GM19239 (cell line): ENCODE results near the gene SPAG6.
A peak's percentile ranks its signal among the peaks of the same experiment; 100 is the strongest.
"Not testable (repeated sequence)": the region's sequence is repeated elsewhere in the genome, so short reads cannot be mapped to it uniquely, and the experiment has no call there.

Experiments
- DNase-seq: peaks from one replicate; pipeline ENCODE4 v3.0.0; 2011; ENCODE audit warnings: low spot score; ENCODE audit not compliant: insufficient read length
- FAIRE-seq: peaks from 2 replicates; lab custom pipeline; 2011; peaks lifted over from hg19 to GRCh38; lab: Jason Lieb, UNC

The SPAG6 gene

DNA sequence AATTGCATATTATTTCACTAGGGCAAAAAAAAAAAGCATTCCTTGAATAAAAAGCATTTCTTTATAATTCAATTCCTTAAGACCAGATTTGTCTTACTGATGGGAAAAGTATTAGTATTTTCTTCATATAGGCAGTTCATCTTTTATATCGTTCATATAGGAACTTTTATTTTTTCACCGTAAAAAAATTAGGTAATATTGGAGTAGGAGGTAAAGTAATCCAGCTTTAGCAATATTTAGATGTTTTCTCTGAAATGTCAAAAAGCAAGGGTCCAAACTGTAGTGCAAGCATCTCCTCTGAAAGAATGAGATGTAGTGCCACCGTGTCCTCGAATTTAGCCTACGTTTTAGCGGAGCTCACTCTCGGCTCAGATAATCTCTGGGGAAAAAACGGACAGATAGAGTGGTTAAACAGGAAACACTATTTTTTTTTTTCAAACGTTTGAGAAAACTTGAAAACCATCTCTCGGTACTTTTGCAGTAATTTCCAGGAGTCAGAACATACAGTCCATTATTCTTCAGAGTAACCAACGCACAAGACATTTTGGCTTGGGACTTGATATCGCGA, 5.5 kb upstream of the SPAG6 start:
- no peak for FAIRE-seq
- DNase-seq: no peak

- FAIRE-seq: peak; percentile 85
- peak; percentile 67 for DNase-seq
Measured at GRCh38 chr10:22340329-22341189, 4.7 kb upstream of the SPAG6 start.

DNA sequence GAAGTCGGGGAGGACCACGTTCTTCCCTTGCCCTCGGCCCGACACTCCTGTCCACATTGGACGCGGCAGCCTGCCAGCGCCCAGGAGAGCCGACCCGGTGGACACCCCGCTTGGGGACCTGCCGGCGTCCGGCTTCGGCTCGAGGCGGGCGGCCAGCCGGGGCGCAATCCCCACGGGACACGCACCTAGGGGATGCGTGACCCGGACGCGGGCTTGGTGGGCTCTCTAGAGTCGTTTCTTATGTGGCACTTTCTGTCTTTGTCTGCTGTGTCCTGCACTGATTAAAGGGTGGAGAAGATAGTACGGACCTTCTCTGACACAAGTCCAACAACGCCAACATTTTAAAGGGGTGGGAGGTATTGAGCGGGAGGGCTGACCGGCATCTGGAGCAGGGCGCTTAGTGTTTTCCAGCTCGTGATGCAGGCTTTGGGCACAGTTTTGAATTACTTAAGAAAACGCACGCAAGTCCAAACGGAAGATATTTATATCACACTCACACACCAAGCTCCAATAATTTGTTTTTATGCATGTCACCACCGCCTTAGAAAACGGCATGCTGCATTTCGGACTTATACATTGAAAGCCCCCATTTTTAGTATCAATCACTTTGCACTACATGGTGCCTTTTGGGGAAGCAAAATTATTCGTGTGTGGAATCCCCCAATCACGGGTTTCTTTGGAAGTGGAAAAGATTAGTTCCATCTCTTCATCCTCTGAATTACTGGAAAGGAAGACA, 3.9 kb upstream of the SPAG6 start:
- FAIRE-seq: peak; percentile 74
- no peak for DNase-seq

- DNase-seq: no peak
- peak; percentile 51 for FAIRE-seq
Measured at GRCh38 chr10:22341926-22342196, 3.4 kb upstream of the SPAG6 start.

- FAIRE-seq: peak; percentile 70
- no peak for DNase-seq
Measured at GRCh38 chr10:22342421-22342820, 2.9 kb upstream of the SPAG6 start.

DNA sequence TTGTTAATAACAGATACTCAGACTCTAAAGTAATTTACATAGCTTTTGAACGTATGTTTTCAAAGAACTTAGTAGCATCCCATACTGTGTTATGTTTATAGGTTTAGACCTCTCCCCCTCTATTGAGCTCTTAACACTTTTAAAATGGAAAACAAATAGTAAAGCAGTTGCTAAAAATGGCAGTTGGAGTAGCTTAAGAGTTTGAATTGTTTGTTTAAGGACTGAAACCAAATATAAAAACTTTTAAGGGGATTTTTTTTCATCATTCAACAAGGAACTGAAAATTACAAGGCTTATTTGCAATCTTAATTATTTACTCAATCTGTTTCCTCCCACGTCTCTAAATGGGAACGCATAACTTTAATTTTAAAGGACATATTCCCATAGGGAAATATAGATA, 1.6 kb upstream of the SPAG6 start:
- FAIRE-seq: no peak
- no peak for DNase-seq

DNA sequence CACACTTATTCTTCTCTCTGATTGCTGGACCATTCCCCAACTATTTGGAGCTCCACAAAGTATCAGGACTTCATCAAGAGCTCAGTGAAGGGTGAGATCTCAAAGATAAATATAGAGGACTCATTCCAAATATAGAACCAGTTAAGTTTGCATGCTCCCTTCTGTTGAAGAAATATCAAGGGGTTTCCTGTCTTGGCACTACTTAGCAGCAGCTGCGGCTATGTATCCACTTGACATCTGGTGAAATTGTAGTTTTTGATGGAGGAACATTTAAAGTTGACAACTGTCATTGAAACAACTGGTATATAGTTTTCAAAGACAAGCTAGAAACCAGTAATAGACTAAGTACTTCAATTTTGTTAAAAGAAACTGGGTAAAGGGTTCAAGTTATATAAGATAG, 1.0 kb upstream of the SPAG6 start:
- DNase-seq (no peak), FAIRE-seq (peak; percentile 85)

DNA sequence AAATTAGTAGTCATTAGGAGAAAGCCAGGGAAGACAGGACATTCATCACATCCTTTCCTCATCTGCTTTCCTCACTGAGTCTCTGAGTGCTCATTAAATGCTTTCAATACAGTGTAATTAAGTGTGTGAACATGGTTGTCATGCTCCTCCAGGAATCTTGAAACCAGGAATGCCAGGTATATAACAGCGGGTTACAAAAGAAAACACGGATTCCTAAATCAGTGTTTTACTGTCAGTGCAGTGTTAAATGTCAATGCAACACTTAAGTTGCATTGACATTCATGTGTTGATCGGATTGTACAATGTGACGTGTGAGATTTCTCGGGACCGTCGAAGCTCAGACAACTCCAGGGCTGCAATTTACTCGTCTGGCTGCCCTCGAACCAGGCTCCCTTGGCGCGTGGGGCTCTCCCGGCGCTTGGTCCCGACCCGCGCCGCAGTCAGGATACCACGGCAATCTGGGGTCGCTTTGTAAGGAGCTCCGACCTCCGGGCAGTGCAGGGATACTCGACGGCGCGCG, 455 bp upstream of the SPAG6 start:
- DNase-seq (no peak), FAIRE-seq (no peak)

- DNase-seq (no peak), FAIRE-seq (no peak)
Measured at GRCh38 chr10:22346096-22346661, 883 bp downstream of the SPAG6 start.

- FAIRE-seq: peak; percentile 49
- DNase-seq: no peak
Measured at GRCh38 chr10:22349755-22350154, 4.5 kb downstream of the SPAG6 start.

GRCh38 chr10:22351131-22351703, 5.9 kb downstream of the SPAG6 start:
- DNase-seq (no peak), FAIRE-seq (no peak)

DNA sequence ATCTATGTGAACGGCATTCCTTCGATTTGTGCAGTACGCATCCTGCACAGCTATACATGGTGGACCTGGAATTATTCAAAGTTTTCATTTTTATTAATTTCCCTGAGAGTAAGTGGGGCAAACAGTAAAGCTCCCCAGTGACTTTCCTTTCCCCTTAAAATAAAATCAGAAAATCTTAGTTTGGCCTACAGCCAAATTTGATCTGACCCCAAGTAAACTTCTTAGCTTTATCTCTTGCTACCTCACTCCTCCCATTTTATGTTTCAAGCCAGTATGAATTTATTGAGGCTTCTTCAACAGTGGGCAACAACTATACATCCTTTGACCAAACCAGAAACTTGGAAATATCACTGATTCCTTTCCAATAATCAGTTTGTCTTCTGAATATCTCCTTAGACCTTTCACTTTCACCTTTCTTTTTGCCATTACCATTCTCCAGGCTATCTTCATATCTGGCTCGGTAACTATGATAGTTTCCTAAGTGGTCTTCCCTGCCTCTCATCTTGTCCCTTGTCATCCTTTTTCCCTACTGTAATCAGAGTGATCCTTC, 11.1 kb downstream of the SPAG6 start:
- FAIRE-seq: no peak

GRCh38 chr10:22357770-22358169, 12.5 kb downstream of the SPAG6 start:
- not testable (repeated sequence) for DNase-seq, FAIRE-seq

More for the DNA sequence above, 11.1 kb downstream of the SPAG6 start:
- DNase-seq: no peak

DNA sequence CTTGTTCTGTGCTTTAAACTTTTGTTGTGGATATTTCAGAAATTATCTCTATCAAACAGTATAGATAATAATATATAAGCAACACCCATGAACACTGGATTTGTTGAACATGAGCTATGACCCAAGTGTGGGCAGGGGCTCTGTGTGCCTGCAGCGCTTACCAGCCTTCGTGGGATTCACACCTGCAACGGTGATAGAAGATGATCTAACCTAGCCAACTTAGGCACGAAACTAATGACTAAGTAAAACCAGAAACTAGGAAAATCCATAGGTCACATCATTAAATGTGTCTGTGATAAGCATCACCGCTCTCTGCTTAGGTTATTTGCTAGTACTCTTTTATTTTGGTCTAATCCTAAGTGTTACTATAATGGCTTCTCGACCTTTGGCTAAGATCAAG, 18.0 kb downstream of the SPAG6 start:
- FAIRE-seq: no peak
- DNase-seq: no peak

GRCh38 chr10:22364407-22365140, 19.3 kb downstream of the SPAG6 start:
- FAIRE-seq (no peak), DNase-seq (no peak)

DNA sequence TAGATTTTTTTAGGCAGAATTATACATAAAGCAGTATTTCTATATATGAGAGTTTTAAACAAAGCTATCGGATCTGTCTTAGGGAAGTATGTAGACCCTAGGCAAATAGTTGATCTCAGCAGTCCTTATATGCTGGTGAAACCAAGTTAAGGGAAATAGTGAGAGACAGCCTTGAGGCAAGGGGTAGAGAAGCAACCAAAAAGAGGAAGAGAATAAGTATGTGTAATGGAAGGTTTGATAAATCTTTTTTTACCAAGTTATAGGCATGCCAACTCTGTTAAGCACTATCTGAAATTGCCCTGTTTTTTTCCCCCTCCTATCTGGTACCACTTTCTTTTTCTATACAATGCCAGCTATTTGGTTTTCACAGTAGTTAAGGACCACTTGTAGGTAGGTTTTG, 19.9 kb downstream of the SPAG6 start:
- DNase-seq (no peak), FAIRE-seq (peak; percentile 90)

GRCh38 chr10:22365644-22366434, 20.5 kb downstream of the SPAG6 start:
- DNase-seq: no peak
- FAIRE-seq: no peak

DNA sequence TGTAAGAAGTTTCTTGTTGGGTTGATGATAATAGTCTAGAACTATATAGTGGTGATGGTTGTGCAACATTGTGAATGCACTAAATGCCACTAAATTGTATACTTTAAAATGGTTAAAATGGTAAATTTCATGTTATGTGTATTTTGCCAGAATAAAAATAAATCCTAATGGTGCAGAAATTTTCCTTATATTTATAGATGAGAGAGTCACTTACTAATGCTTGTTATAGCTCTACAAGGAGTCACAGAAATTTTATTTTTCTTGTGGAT, 21.1 kb downstream of the SPAG6 start:
- FAIRE-seq (no peak), DNase-seq (no peak)

DNA sequence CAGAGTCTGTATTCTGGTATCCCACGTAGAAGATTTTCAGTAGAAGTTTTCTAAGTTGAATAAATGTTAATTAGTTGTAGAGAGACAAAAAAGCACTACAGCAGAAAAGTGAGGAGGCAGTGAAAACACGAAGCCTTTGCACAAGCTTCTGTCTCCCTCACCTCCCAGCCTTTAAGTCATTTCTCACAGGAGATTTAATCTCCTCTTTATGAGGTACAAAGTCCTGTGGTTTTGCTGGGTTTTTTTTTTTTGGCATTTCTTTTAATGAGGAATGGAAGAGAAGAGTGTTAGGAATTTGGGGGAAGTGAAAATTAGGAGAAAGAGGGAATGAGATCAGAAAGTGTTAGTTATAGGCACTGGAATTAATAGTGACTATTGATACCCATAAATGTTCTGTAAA, 21.5 kb downstream of the SPAG6 start:
- FAIRE-seq: no peak
- DNase-seq: no peak
